ENCODE data around the gene IFI30. TPM values are rescaled to one million over a fixed set of nuclear protein-coding genes. Genes with fewer than 3 reads are reported as not detected.

IFI30 gene
- total RNA-seq, 1 experiment from 2014 or later: 22.4 TPM

DNA sequence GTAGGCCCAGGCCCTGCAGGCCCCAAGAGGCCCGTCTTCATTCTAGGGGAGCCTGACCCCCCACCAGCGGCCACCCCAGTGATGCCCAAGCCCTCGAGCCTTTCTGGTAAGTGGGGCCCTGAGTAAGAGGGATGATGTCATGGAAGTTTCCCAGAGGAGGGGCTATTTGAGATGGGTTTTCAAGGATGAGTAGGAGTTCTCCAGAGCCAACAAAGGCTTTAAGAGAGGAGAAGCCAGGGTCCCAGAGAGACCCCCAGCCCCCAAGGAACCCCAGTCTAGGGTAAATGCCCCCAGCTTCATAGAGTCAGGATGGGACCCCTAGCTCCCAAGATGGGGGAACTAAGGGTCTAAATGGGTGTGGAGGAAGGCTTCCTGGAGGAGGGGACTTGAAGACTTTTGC, 29.7 kb upstream of the IFI30 start:
- no peak for DNase-seq
- no peaks in the 10 kb centered on the region for H3K9me3 Mint-ChIP-seq (ENCODE audit: low read depth, unreplicated experiment)
- H3K27me3 Mint-ChIP-seq (ENCODE audit: unreplicated experiment): no peaks in the 10 kb centered on the region
- no peak overlapping the region for H3K4me3 Mint-ChIP-seq (ENCODE audit: low read depth, unreplicated experiment)
- intact Hi-C loops (cut with micrococcal nuclease; ENCODE audit: unreplicated experiment): no loop called here
- no peak overlapping the region for H3K27ac Mint-ChIP-seq (ENCODE audit: unreplicated experiment)
- TF ChIP-seq, protein P1, sequence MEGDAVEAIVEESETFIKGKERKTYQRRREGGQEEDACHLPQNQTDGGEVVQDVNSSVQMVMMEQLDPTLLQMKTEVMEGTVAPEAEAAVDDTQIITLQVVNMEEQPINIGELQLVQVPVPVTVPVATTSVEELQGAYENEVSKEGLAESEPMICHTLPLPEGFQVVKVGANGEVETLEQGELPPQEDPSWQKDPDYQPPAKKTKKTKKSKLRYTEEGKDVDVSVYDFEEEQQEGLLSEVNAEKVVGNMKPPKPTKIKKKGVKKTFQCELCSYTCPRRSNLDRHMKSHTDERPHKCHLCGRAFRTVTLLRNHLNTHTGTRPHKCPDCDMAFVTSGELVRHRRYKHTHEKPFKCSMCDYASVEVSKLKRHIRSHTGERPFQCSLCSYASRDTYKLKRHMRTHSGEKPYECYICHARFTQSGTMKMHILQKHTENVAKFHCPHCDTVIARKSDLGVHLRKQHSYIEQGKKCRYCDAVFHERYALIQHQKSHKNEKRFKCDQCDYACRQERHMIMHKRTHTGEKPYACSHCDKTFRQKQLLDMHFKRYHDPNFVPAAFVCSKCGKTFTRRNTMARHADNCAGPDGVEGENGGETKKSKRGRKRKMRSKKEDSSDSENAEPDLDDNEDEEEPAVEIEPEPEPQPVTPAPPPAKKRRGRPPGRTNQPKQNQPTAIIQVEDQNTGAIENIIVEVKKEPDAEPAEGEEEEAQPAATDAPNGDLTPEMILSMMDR (IDR thresholded peaks at IDR 0.05; ENCODE audit: unreplicated experiment): no peak
- H3K4me1 Mint-ChIP-seq (ENCODE audit: low read depth, unreplicated experiment): no peaks in the 10 kb centered on the region
- CTCF ChIA-PET: no interaction called here
- BruUV-seq (replicated peaks): no TSS peak
- H3K36me3 Mint-ChIP-seq (ENCODE audit: insufficient read depth, unreplicated experiment): peaks cover 9% of the 10 kb centered on the region

DNA sequence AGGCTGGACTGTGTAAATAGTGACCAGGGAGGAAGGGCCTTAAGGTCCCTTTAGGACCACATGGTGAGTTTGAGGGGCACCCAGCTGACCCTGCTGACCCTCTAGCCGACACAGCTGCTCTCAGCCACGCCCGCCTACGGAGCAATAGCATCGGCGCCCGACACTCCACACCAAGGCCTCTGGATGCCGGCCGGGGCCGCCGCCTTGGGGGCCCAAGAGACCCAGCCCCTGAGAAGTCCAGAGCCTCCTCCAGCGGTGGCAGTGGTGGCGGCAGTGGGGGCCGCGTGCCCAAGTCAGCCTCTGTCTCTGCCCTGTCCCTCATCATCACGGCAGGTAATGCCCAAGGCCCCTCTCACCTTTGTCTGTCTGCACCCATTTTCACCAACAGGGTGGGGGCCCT, 29.3 kb upstream of the IFI30 start:
- Mint-ChIP-seq H3K4me3 (ENCODE audit: low read depth, unreplicated experiment) (no peak overlapping the region), H3K27me3 (ENCODE audit: unreplicated experiment) (no peaks in the 10 kb centered on the region), H3K4me1 (ENCODE audit: low read depth, unreplicated experiment) (no peaks in the 10 kb centered on the region), H3K36me3 (ENCODE audit: insufficient read depth, unreplicated experiment) (peaks cover 9% of the 10 kb centered on the region), H3K9me3 (ENCODE audit: low read depth, unreplicated experiment) (no peaks in the 10 kb centered on the region), H3K27ac (ENCODE audit: unreplicated experiment) (no peak overlapping the region)
- CTCF ChIA-PET: no interaction called here
- DNase-seq: no peak
- BruUV-seq (replicated peaks): no TSS peak
- intact Hi-C loops (cut with micrococcal nuclease; ENCODE audit: unreplicated experiment): no loop called here
- TF ChIP-seq, protein P1 (IDR thresholded peaks at IDR 0.05; ENCODE audit: unreplicated experiment): no peak

DNA sequence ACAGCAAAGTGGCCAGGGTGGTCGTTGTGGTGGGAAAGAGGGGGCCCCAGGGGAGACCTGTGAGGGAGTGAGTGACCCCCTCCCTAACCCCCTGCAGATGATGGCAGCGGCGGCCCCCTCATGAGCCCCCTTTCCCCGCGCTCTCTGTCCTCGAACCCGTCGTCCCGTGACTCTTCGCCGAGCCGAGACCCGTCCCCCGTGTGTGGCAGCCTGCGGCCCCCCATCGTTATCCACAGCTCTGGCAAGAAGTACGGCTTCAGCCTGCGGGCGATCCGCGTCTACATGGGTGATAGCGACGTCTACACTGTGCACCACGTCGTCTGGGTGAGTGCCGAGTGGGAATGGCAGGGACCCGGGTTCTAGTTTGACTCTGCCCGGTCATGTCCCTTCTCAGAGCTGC, 28.7 kb upstream of the IFI30 start:
- TF ChIP-seq, protein P1 (IDR thresholded peaks at IDR 0.05; ENCODE audit: unreplicated experiment): no peak
- no peak for DNase-seq
- Mint-ChIP-seq H3K36me3 (ENCODE audit: insufficient read depth, unreplicated experiment) (peaks cover 9% of the 10 kb centered on the region), H3K27me3 (ENCODE audit: unreplicated experiment) (no peaks in the 10 kb centered on the region), H3K9me3 (ENCODE audit: low read depth, unreplicated experiment) (no peaks in the 10 kb centered on the region), H3K4me1 (ENCODE audit: low read depth, unreplicated experiment) (no peaks in the 10 kb centered on the region), H3K4me3 (ENCODE audit: low read depth, unreplicated experiment) (no peak overlapping the region), H3K27ac (ENCODE audit: unreplicated experiment) (no peak overlapping the region)
- BruUV-seq (replicated peaks): no TSS peak
- CTCF ChIA-PET: no interaction called here
- intact Hi-C loops (cut with micrococcal nuclease; ENCODE audit: unreplicated experiment): no loop called here

DNA sequence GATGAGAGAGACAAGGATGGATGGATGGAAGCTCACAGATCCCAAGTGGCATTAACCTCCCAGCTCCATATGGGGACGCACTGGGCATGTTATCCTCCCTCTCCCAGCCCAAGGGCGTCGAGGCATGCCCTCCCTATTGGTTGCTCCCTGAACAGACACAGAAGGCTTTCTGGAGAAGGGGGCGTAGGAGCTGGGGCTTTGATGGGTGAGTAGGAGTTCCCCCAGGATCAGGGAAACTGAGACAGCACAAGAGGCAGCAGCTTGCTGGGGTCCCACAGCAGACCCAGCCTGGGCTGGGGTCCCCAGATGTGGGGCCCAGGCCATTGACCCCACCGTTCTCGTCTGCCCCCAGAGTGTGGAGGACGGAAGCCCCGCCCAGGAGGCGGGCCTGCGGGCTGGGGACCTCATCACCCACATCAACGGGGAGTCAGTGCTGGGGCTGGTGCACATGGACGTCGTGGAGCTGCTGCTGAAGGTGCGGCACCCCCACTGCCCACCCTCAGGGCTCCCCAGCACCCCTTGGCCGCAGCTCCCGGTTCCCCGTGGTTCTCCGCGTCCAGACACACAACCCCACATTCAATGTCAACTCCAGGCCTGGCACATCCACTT, 28.1 kb upstream of the IFI30 start:
- Mint-ChIP-seq H3K4me3 (ENCODE audit: low read depth, unreplicated experiment) (no peak overlapping the region), H3K27me3 (ENCODE audit: unreplicated experiment) (no peaks in the 10 kb centered on the region), H3K9me3 (ENCODE audit: low read depth, unreplicated experiment) (no peaks in the 10 kb centered on the region), H3K4me1 (ENCODE audit: low read depth, unreplicated experiment) (no peaks in the 10 kb centered on the region), H3K27ac (ENCODE audit: unreplicated experiment) (no peak overlapping the region), H3K36me3 (ENCODE audit: insufficient read depth, unreplicated experiment) (peaks cover 5% of the 10 kb centered on the region)
- no TSS peak for BruUV-seq (replicated peaks)
- intact Hi-C loops (cut with micrococcal nuclease; ENCODE audit: unreplicated experiment): no loop called here
- TF ChIP-seq, protein P1 (IDR thresholded peaks at IDR 0.05; ENCODE audit: unreplicated experiment): no peak
- CTCF ChIA-PET: no interaction called here
- no peak for DNase-seq

All from Calu3 (cell line).